Measurements from ENCODE around the gene RAB38. TPM values are rescaled to one million over a fixed set of nuclear protein-coding genes. Genes with fewer than 3 reads are reported as not detected.

The RAB38 gene
- total RNA-seq, 1 experiment from 2014 or later = not detected

DNA sequence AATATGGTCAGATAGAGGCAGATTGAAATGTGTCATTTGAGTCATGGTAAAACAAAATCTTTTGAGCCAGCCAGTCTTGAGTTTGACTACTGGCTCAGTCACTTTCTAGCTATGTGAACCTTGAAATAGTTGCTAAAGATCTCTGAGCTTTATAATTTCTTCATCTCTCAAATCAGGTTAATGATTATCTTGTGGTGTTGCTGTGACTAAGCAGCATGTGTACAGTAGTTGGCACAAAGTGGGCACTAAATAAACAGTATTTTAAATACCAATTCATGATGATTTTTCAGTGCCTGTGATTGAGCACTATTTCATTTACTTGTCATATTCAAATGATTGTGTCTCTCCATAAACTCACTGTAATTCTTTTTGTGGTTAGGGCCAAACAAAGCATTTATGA is 70.8 kb downstream of the RAB38 start:
- no peak for DNase-seq (ENCODE audit: low read depth)

GRCh38 chr11:88103337-88104206 is 71.7 kb downstream of the RAB38 start:
- peak; percentile 62 for DNase-seq (ENCODE audit: low read depth)

- DNase-seq (ENCODE audit: low read depth) = no peak
Measured at GRCh38 chr11:88102598-88102934, 72.7 kb downstream of the RAB38 start.

DNA sequence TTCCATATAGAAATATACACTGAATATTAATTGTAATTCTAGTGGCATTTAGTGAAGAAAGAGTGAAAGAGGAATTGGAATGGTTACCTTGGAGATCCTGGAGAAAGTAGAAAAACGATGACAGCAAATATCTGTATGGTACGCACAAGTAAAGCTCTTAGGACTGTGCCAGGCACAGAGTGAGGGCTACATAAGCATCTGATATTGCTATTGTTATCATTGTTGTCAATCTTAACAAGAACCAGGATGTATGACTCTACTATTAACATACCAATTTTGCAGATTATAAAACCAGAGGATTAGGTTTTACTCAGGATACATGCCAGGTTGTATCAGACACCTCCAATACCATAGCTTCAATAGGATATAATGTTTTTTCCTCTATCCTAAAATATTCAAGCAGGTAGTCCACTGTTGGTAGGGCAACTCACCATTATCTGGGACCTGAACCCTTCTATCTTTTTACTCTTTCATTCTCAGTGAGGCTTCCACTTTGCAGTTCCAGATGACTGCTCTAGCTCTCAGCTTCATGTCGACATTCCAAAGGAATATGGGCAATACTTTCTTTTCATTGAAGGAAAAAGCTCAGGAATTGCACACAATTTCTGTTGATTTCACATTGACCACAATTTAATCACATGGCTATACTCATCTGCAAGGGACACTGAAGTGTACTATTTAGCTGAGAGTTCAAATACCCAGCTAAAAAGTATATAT is 73.2 kb downstream of the RAB38 start:
- DNase-seq (ENCODE audit: low read depth) = no peak

GRCh38 chr11:88100151-88100550 is 75.1 kb downstream of the RAB38 start:
- DNase-seq (ENCODE audit: low read depth) = no peak

- no peak for DNase-seq (ENCODE audit: low read depth)
Measured at GRCh38 chr11:88098289-88098688, 77.0 kb downstream of the RAB38 start.

- no peak for DNase-seq (ENCODE audit: low read depth)
Measured at GRCh38 chr11:88089134-88089533, 86.1 kb downstream of the RAB38 start.

DNA sequence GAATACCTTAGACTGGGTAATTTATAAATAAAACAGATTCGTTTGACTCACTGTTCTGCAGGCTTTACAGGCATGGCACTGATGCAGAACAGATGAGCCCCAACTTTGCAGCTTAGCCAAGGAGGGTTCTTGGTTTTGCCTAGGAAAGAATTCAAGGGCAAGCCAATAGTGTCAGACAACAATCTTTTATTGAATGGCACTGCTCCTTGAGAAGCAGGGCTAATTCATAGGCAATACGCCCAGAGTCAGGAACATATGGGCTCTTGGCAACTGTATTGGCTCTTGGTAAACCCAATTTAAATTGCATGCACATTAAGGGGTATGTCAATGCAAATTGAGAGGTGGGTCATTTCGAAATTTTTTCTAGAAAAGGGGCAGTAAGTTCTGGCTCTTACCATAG is 87.9 kb downstream of the RAB38 start:
- DNase-seq (ENCODE audit: low read depth) = no peak

DNA sequence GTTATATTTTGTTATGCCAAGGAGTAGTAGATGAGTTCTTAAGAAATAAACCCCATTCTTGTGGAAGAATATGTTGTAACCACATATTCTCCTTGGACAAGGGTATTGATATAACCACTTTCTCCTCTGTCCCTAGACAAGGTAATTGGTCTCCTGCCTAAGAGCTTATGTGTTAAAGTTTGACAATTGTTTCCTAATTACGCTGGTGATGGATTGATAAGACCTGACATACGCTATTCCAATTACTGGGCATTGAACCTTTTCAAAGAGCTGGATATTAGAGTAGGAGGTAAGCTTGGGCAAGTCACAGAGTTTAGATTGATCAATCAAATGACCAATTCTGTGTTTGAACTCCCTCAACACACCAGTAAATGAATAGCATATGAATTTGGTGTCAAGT is 88.9 kb downstream of the RAB38 start:
- no peak for DNase-seq (ENCODE audit: low read depth)

DNA sequence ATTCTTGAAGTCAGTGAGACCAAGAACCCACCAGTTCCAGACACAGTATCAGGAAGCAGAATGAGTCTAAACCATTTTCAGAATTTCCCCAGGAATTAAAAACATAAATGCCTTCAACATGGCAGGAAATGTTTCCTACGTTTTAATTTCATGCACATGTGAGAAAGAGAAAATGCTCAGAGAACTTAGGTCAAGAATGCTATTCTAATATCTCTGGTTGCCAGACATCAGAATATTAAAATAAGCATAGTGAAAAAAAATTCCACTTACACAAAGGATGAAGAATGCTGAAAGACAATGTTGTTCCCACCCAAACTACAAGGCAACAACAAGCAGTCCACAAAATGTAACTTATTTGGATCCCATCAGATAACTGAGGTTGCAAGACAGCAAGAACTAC is 104.8 kb downstream of the RAB38 start:
- no peak for DNase-seq (ENCODE audit: low read depth)

DNA sequence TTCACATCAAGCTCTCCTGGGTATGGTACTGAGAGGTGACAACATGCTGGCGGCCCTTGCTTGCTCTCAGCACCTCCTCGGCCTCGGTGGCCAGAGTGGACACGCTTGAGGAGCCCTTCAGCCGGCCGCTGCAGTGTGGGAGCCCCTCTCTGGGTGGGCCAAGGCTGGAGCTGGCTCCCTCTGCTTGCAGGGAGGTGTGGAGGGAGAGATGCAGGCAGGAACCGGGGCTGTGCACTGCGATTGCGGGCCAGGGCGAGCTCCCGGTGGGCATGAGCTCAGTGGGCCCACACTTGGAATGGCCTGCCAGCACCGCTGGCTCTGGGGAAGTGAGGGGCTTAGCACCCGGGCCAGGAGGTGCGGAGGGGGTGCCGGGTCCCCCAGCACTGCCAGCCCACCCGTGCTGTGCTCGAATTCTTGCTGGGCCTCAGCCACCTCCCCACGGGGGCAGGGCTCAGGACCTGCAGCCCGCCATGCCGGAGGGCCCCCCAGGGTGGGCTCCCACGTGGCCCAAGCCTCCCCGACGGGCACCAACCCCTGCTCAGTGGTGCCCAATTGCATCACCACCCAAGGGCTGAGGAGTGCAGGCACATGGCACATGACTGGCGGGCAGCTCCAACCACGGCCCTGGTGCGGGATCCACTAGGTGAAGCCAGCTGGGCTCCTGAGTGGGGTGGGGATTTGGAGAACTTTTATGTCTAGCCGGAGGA is 106.2 kb downstream of the RAB38 start:
- DNase-seq (ENCODE audit: low read depth) = no peak

DNA sequence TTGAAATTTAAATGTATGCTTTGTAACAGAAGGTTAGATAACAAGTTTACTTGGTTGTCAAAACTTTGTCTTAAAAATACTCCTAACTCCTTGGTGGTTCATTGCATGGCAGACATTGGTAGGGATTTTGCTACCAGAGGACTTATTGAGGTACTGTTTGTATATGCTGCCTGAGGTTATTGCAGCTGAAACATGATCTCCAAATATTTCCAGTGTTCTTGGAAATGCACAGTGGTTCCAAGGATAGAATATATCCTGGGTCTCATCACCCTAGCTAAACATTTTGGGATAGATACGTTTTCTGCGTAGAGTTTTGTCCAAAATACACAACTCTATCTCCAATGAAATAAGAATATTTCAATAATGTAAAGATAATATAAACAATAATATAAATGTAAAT is 109.2 kb downstream of the RAB38 start:
- DNase-seq (ENCODE audit: low read depth) = no peak

- DNase-seq (ENCODE audit: low read depth) = no peak
Measured at GRCh38 chr11:88064097-88064705, 111.0 kb downstream of the RAB38 start.

Other genes starting within 250 kb of the RAB38 start
- 27.6 and 32.5 TPM in 2 replicates for gene CTSC, start 162.3 kb upstream of the RAB38 start, total RNA-seq (2014; rRNA removed)